ENCODE results near the gene MSI2. TPM values are rescaled to one million over a fixed set of nuclear protein-coding genes. Genes with fewer than 3 reads are reported as not detected.

MSI2 gene
- total and polyA plus RNA-seq, 9 of the 15 experiments (the other 6 are each of a cell fraction or from before 2014, with no cell fraction given), result 4.6 to 61.8 (median 42.4) TPM

DNA sequence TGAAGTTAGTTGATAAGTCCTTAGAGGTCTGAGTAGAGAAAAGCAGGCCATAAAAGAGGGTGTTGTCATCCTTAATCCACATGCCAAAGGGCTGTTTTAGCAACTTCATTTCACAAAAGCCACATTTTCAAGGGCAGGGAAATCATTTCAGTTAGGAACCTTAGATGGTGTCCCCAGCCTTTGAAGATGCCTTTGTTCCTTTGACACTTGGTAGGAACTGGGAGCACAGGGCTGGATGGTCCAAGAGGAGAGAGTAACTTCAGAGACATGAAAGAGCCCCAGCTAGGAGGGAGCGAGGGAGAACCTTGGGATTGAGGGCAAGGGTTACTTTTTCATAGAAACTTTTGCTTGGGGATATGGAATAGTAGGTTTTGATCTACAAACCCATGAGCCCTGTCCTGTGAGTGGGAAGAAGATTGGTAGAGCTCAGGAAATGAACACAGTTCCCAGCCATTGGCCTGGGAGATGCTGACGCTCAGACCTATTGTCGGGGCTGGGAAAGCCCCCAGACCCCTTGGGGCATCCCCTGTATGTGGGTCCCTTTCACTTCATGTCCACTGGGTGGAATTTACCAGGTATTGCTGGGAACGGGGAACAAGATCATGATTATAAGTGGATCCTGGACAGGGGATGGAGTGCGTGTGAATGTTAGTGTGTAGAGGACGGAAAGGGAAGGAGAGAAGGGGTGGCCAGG lies 18.9 kb downstream of the MSI2 start (continued):
- TF ChIP-seq, protein P1, sequence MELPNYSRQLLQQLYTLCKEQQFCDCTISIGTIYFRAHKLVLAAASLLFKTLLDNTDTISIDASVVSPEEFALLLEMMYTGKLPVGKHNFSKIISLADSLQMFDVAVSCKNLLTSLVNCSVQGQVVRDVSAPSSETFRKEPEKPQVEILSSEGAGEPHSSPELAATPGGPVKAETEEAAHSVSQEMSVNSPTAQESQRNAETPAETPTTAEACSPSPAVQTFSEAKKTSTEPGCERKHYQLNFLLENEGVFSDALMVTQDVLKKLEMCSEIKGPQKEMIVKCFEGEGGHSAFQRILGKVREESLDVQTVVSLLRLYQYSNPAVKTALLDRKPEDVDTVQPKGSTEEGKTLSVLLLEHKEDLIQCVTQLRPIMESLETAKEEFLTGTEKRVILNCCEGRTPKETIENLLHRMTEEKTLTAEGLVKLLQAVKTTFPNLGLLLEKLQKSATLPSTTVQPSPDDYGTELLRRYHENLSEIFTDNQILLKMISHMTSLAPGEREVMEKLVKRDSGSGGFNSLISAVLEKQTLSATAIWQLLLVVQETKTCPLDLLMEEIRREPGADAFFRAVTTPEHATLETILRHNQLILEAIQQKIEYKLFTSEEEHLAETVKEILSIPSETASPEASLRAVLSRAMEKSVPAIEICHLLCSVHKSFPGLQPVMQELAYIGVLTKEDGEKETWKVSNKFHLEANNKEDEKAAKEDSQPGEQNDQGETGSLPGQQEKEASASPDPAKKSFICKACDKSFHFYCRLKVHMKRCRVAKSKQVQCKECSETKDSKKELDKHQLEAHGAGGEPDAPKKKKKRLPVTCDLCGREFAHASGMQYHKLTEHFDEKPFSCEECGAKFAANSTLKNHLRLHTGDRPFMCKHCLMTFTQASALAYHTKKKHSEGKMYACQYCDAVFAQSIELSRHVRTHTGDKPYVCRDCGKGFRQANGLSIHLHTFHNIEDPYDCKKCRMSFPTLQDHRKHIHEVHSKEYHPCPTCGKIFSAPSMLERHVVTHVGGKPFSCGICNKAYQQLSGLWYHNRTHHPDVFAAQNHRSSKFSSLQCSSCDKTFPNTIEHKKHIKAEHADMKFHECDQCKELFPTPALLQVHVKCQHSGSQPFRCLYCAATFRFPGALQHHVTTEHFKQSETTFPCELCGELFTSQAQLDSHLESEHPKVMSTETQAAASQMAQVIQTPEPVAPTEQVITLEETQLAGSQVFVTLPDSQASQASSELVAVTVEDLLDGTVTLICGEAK (IDR thresholded peaks at IDR 0.05), result no peak
- TF ChIP-seq, protein P1 (CRISPR knock-in tag; IDR thresholded peaks at IDR 0.05), result no peak
- TF ChIP-seq SMAD3 (CRISPR knock-in tag; conservative IDR thresholded peaks at IDR 0.05) (no peak), NFRKB (IDR thresholded peaks at IDR 0.05; ENCODE audit: low read depth) (no peak), ZNF644 (tag; IDR thresholded peaks at IDR 0.05; ENCODE audit: low read depth) (no peak)

Measured in K562 (cell line).